ENCODE results near the gene TXNRD3. TPM values are rescaled to one million over a fixed set of nuclear protein-coding genes. Genes with fewer than 3 reads are reported as not detected.

TXNRD3 gene
- polyA plus RNA-seq, 2 of the 4 experiments (the other 2 are of a cell fraction): 4.6 to 5.8 TPM

DNA sequence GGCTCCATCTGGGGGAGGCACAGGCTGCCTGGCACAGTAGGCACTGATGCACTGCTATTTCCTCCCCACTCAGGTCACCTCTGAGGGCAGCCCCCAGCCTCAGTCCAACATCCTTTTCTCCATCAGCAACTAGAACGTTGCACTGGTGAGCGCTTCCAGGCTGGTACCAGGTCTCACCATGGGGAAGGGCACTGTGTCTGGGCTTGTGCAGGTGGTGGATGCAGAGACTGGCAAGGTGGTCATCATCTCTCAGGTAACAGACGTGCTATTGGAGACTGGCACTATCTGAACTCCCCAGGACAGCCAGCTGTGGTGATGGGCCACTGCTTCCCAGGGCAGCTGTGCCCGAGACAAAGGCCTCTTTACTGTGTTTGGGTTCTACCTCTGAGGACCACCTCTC, 8.3 kb upstream of the TXNRD3 start:
- H3K9me3 ChIP-seq: peaks cover 10% of the 10 kb centered on the region; the same call in 2 of the 3 replicates
- FAIRE-seq: no peak
- CTCF ChIA-PET: interaction anchor here (1.2 to 1.8 kb wide), 2 partner anchors 16 to 882 kb away, joined by 3 to 6 read pairs; no protein-coding TSS in a partner anchor

DNA sequence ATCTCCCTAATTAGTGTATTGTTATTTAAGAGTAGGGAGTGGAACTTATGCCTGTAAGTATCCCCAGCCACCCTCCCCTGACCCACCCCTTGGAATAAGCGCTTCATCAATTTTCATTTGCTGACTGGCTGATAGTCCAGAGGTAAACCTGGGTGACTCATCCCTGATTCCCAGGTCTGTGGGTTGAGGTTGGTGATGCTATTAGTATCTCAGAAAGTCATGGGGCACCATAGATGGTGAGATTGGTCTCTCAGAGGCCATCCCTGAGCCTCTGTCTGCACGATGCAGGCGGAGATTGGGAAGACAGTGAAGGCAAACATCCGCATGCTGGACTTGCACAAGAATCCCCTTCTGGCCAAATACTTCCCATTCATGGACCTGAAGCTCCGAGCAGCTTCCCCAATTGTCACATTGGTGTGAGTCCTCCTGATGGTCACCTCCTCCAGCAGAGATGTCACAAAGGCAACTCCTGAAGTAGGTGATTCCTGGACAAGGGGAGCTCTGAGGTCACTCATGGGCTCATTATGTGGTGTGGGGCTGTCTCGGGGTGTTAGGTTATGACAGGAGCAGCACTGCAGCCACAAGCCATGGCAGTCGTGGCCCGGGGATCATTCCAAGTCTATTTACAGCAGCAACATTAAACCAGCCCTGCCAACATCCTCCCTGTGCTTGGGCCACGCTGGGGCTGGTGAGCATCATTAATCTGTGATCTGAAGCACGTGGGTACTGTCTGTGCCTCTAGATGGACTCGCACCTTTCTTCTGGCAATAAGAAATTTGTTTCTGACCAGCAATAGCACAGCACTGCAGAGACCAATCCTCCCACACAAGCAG, 6.8 kb upstream of the TXNRD3 start:
- Histone ChIP-seq H3K4me1 (no peaks in the 10 kb centered on the region), H3K9me3 (peaks cover 10% of the 10 kb centered on the region; the same call in 2 of the 3 replicates), H3K27ac (no peak overlapping the region), H3K4me2 (no peak overlapping the region), H3K4me3 (no peak overlapping the region)
- FAIRE-seq: no peak
- 42% methylated on average over 3 of the region's 11 CpGs for WGBS (ENCODE audit: missing lambda C conversion rate)
- no peak for ATAC-seq
- ChIA-PET CTCF (interaction anchor here (1.2 kb wide), 2 partner anchors 18 to 90 kb away, joined by 3 to 4 read pairs; no protein-coding TSS in a partner anchor), POLR2A (no interaction called here)
- no peak for DNase-seq (ENCODE audit: low read depth in 1 of 2, low spot score in 1 of 2)
- TF ChIP-seq NPAS2 (CRISPR knock-in tag; IDR thresholded peaks at IDR 0.05; ENCODE audit: borderline replicate concordance) (no peak), ZNF302 (CRISPR knock-in tag; IDR thresholded peaks at IDR 0.05) (no peak), FOSB (CRISPR knock-in tag; IDR thresholded peaks at IDR 0.05) (no peak)
- TF ChIP-seq, protein P1, sequence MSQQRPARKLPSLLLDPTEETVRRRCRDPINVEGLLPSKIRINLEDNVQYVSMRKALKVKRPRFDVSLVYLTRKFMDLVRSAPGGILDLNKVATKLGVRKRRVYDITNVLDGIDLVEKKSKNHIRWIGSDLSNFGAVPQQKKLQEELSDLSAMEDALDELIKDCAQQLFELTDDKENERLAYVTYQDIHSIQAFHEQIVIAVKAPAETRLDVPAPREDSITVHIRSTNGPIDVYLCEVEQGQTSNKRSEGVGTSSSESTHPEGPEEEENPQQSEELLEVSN (IDR thresholded peaks at IDR 0.05; ENCODE audit: borderline replicate concordance, low read depth): no peak

More for the DNA sequence above, 8.3 kb upstream of the TXNRD3 start:
- POLR2A ChIA-PET: no interaction called here
- Histone ChIP-seq H3K4me1 (no peaks in the 10 kb centered on the region), H3K4me3 (no peak overlapping the region), H3K4me2 (no peak overlapping the region), H3K27ac (no peak overlapping the region)
- TF ChIP-seq, protein P2, sequence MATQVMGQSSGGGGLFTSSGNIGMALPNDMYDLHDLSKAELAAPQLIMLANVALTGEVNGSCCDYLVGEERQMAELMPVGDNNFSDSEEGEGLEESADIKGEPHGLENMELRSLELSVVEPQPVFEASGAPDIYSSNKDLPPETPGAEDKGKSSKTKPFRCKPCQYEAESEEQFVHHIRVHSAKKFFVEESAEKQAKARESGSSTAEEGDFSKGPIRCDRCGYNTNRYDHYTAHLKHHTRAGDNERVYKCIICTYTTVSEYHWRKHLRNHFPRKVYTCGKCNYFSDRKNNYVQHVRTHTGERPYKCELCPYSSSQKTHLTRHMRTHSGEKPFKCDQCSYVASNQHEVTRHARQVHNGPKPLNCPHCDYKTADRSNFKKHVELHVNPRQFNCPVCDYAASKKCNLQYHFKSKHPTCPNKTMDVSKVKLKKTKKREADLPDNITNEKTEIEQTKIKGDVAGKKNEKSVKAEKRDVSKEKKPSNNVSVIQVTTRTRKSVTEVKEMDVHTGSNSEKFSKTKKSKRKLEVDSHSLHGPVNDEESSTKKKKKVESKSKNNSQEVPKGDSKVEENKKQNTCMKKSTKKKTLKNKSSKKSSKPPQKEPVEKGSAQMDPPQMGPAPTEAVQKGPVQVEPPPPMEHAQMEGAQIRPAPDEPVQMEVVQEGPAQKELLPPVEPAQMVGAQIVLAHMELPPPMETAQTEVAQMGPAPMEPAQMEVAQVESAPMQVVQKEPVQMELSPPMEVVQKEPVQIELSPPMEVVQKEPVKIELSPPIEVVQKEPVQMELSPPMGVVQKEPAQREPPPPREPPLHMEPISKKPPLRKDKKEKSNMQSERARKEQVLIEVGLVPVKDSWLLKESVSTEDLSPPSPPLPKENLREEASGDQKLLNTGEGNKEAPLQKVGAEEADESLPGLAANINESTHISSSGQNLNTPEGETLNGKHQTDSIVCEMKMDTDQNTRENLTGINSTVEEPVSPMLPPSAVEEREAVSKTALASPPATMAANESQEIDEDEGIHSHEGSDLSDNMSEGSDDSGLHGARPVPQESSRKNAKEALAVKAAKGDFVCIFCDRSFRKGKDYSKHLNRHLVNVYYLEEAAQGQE (IDR thresholded peaks at IDR 0.05): no peak
- no peak for TF ChIP-seq MAFK (IDR thresholded peaks at IDR 0.05; ENCODE audit: partially characterized antibody)
- TF ChIP-seq, protein P3, sequence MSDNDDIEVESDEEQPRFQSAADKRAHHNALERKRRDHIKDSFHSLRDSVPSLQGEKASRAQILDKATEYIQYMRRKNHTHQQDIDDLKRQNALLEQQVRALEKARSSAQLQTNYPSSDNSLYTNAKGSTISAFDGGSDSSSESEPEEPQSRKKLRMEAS (IDR thresholded peaks at IDR 0.05): no peak
- no peak for TF ChIP-seq NFE2L2 (conservative IDR thresholded peaks at IDR 0.05; ENCODE audit: low read length)
- TF ChIP-seq KDM1A (IDR thresholded peaks at IDR 0.05; ENCODE audit: low read depth): no peak
- no peak for TF ChIP-seq ESRRA (IDR thresholded peaks at IDR 0.05; ENCODE audit: borderline replicate concordance, low read length)
- TF ChIP-seq, protein P4, sequence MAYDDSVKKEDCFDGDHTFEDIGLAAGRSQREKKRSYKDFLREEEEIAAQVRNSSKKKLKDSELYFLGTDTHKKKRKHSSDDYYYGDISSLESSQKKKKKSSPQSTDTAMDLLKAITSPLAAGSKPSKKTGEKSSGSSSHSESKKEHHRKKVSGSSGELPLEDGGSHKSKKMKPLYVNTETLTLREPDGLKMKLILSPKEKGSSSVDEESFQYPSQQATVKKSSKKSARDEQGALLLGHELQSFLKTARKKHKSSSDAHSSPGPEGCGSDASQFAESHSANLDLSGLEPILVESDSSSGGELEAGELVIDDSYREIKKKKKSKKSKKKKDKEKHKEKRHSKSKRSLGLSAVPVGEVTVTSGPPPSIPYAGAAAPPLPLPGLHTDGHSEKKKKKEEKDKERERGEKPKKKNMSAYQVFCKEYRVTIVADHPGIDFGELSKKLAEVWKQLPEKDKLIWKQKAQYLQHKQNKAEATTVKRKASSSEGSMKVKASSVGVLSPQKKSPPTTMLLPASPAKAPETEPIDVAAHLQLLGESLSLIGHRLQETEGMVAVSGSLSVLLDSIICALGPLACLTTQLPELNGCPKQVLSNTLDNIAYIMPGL (CRISPR knock-in tag; IDR thresholded peaks at IDR 0.05; ENCODE audit: borderline replicate concordance): no peak
- TF ChIP-seq CHD4 (IDR thresholded peaks at IDR 0.05; ENCODE audit: borderline replicate concordance): no peak
- no peak for TF ChIP-seq KDM5A (IDR thresholded peaks at IDR 0.05)
- no peak for TF ChIP-seq EHF (CRISPR knock-in tag; IDR thresholded peaks at IDR 0.05)
- TF ChIP-seq MAZ (IDR thresholded peaks at IDR 0.05; ENCODE audit: borderline replicate concordance, low read depth, low read length): no peak
- TF ChIP-seq FOSB (CRISPR knock-in tag; IDR thresholded peaks at IDR 0.05): no peak
- no peak for TF ChIP-seq CHD2 (IDR thresholded peaks at IDR 0.05; ENCODE audit: low read length, partially characterized antibody)
- no peak for TF ChIP-seq FOXS1 (CRISPR knock-in tag; IDR thresholded peaks at IDR 0.05)
- no peak for TF ChIP-seq RARB (CRISPR knock-in tag; IDR thresholded peaks at IDR 0.05)
- TF ChIP-seq JUN (IDR thresholded peaks at IDR 0.05): no peak
- no peak for TF ChIP-seq EP300 (IDR thresholded peaks at IDR 0.05)
- TF ChIP-seq SREBF2 (IDR thresholded peaks at IDR 0.05): no peak
- 54% methylated on average over 2 of the region's 4 CpGs for WGBS (ENCODE audit: missing lambda C conversion rate)
- DNase-seq (ENCODE audit: low read depth in 1 of 2, low spot score in 1 of 2) (no peak), ATAC-seq (no peak)
